Subcutaneous adipose tissue (tissue), 4 donors: Measurements from ENCODE around the gene KRT6C. TPM values are rescaled to one million over a fixed set of nuclear protein-coding genes. Genes with fewer than 3 reads are reported as not detected.

ENCODE experiments used
- total RNA-seq, 4 donors: library from RNA; depleted of rRNA; stranded (reverse); fragments of >200 nt; gene quantifications; one replicate each; pipeline ENCODE4 v1.1.0, GENCODE V29; 2016
- TF ChIP-seq, protein P1 (sequence below): fragments of 450-650 bp; IDR thresholded peaks from one replicate; pipeline ENCODE4 v1.5.1; 2016; ENCODE audit warnings: low read depth, mild to moderate bottlenecking, control low read depth, antibody characterized with exemption, moderate library complexity

Gene KRT6C
- total RNA-seq, 4 donors from 2014 or later = not detected

GRCh38 chr12:52518574-52519386 lies 45.2 kb upstream of the KRT6C start:
- TF ChIP-seq, protein P1, sequence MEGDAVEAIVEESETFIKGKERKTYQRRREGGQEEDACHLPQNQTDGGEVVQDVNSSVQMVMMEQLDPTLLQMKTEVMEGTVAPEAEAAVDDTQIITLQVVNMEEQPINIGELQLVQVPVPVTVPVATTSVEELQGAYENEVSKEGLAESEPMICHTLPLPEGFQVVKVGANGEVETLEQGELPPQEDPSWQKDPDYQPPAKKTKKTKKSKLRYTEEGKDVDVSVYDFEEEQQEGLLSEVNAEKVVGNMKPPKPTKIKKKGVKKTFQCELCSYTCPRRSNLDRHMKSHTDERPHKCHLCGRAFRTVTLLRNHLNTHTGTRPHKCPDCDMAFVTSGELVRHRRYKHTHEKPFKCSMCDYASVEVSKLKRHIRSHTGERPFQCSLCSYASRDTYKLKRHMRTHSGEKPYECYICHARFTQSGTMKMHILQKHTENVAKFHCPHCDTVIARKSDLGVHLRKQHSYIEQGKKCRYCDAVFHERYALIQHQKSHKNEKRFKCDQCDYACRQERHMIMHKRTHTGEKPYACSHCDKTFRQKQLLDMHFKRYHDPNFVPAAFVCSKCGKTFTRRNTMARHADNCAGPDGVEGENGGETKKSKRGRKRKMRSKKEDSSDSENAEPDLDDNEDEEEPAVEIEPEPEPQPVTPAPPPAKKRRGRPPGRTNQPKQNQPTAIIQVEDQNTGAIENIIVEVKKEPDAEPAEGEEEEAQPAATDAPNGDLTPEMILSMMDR = no peak

- TF ChIP-seq, protein P1 = no peak
These were observed 44.3 kb upstream of the KRT6C start for GRCh38 chr12:52517888-52518287.

GRCh38 chr12:52517005-52517835 lies 43.6 kb upstream of the KRT6C start:
- TF ChIP-seq, protein P1 = no peak

DNA sequence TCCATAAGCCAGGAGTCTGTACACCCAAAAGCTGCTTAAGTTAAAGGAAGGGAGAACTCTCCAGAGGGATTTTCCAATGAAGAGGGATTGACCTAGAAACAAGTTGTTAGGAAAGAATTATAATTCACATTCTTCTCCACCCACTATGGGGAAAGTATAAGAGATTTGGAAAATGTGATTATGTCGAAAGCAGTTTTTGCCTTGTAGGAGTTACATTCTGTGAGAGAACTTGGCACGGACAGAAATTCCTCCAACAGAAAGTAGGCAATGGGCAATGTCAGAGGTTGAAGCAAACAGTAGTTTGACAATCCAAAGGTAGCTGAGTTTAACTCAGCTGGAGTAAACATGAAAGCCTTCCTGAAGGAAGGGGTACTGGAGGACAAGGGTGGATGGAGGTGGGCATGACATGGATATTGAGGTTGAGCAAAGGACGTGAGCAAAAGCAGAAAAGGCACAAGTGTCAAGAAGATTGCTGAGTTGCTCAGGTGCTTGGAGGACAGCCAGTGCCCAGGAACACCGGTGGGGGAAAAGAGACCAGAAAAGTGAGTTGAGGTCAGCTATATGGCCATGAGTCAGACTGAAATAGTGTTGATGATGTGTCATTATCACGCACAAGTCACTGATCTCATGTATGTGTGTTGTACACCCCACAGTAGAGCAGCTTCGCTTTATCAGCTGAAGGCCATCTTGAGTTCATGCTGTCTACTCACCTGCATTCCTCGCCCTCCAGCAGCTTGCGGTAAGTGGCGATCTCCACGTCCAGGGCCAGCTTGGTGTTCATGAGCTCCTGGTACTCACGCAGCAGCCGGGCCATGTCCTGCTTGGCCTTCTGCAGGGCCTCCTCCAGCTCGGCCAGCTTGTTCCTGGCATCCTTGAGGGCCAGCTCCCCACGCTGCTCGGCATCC lies 42.6 kb upstream of the KRT6C start:
- TF ChIP-seq, protein P1 = no peak

- TF ChIP-seq, protein P1 = no peak
These were observed 41.7 kb upstream of the KRT6C start for GRCh38 chr12:52515319-52515646.

GRCh38 chr12:52514471-52515318 lies 41.1 kb upstream of the KRT6C start:
- TF ChIP-seq, protein P1 = no peak
